ENCODE data around the gene FRMD4A.

GRCh38 chr10:14241196-14241595 lies 89.5 kb downstream of the FRMD4A start:
- TF ChIP-seq POLR2A (IDR thresholded peaks at IDR 0.05), result no peak
- TF ChIP-seq CTCF (IDR thresholded peaks at IDR 0.05), result no peak
